IMR-90 (cell line): ENCODE results near the gene CLEC10A.

Experiments
- CEBPB ChIP-seq: IDR thresholded peaks from 2 replicates; pipeline ENCODE4 v1.6.1; 2012; ENCODE audit warnings: low read depth, low read length, improper control_type of control experiment
- CTCF ChIP-seq: conservative IDR thresholded peaks from 2 replicates; pipeline ENCODE4 v1.5.1; 2012; ENCODE audit warnings: mild to moderate bottlenecking, low read depth, low read length, improper control_type of control experiment
- ELK1 ChIP-seq: fragments of 150-350 bp; IDR thresholded peaks from 2 replicates; pipeline ENCODE4 v1.6.1; 2016; ENCODE audit warnings: low read depth, mild to moderate bottlenecking, low read length, moderate library complexity, borderline replicate concordance
- FOS ChIP-seq: fragments of 150-350 bp; IDR thresholded peaks from 2 replicates; pipeline ENCODE4 v1.6.1; 2016; ENCODE audit warnings: low read depth, low read length
- MAFK ChIP-seq: IDR thresholded peaks from 2 replicates; pipeline ENCODE4 v1.6.1; 2012; ENCODE audit warnings: low read depth, low read length, improper control_type of control experiment
- MAZ ChIP-seq: IDR thresholded peaks from 2 replicates; pipeline ENCODE4 v1.6.1; 2012; ENCODE audit warnings: low read depth, mild to moderate bottlenecking, low read length, improper control_type of control experiment, moderate library complexity, borderline replicate concordance
- MXI1 ChIP-seq: IDR thresholded peaks from 2 replicates; pipeline ENCODE4 v1.6.1; 2012; ENCODE audit warnings: low read depth, mild to moderate bottlenecking, low read length, moderate library complexity, borderline replicate concordance
- NFE2L2 ChIP-seq: fragments of 150-350 bp; IDR thresholded peaks from 2 replicates; pipeline ENCODE4 v1.6.1; 2016; ENCODE audit warnings: low read depth, mild to moderate bottlenecking, low read length
- POLR2A ChIP-seq: IDR thresholded peaks from 2 replicates; pipeline ENCODE4 v1.6.1; 2012; ENCODE audit warnings: mild to moderate bottlenecking, low read depth, low read length
- RAD21 ChIP-seq: IDR thresholded peaks from 2 replicates; pipeline ENCODE4 v1.6.1; 2012; ENCODE audit warnings: low read length, improper control_type of control experiment
- RFX5 ChIP-seq: IDR thresholded peaks from 2 replicates; pipeline ENCODE4 v1.8.0; 2012; ENCODE audit warnings: low read depth, mild to moderate bottlenecking, low read length, moderate library complexity
- SMC3 ChIP-seq: fragments of 150-350 bp; IDR thresholded peaks from 2 replicates; pipeline ENCODE4 v1.6.1; 2016; ENCODE audit warnings: low read depth, mild to moderate bottlenecking, antibody characterized with exemption, low read length, moderate library complexity
- USF2 ChIP-seq: fragments of 150-350 bp; IDR thresholded peaks from 2 replicates; pipeline ENCODE4 v1.6.1; 2017; ENCODE audit warnings: mild to moderate bottlenecking, antibody characterized with exemption, low read length, low read depth

- TF ChIP-seq CTCF (no peak), ELK1 (no peak), RFX5 (no peak), CEBPB (no peak), POLR2A (no peak), FOS (no peak), MXI1 (no peak), MAZ (no peak), SMC3 (no peak), MAFK (no peak), USF2 (no peak), NFE2L2 (no peak), RAD21 (no peak)
Observed at GRCh38 chr17:7129311-7129710, 49.3 kb upstream of the CLEC10A start.
